HG03520 (cell line): Measurements from ENCODE around the gene HSF2BP.
"Not testable (repeated sequence)": the region's sequence is repeated elsewhere in the genome, so short reads cannot be mapped to it uniquely, and the experiment has no call there.

Experiments used
- ATAC-seq: cut with Tn5 transposase; IDR thresholded peaks from one replicate; pipeline ENCODE4 v1.9.1; 2021; ENCODE audit warnings: mild to moderate bottlenecking, moderate library complexity; ENCODE audit not compliant: unreplicated experiment

Gene HSF2BP

DNA sequence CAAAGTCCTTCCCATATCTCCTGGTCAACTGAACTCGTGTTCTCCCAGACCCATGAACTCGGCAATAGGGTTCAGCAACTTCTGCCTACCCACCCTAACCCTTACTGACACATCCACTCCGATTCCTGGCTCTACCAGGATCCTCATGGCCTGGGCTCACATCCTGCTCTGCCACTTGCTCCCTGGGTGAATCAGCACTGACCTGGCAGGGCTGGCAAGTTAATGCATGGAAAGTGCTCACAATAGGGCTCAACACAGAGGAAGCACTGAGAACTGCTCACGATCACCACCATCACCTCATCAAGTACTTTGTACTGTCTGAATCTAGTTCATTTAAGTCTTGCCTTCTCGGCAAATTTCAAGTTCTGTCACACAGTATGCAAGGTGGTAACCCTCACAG is 96.8 kb downstream of the HSF2BP start:
- not testable (repeated sequence) for ATAC-seq

DNA sequence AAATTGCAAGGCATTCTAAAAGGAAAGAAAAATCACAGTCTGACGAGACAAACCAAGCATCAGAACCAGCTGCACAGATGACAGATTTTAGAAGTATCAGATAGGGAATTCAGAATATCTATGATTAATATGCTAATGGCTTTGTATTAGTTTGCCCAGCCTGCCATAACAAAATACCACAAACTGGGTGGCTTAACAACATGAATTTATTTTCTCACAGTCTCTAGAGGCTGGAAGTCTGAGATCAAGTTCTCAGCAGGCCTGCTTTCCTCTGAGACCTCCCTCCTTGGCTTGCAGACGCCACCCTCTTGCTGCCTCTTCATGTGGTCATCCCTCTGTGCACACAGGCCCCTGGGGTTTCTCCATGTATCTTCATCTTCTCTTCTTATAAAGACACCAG is 118.7 kb downstream of the HSF2BP start:
- ATAC-seq = not testable (repeated sequence)

DNA sequence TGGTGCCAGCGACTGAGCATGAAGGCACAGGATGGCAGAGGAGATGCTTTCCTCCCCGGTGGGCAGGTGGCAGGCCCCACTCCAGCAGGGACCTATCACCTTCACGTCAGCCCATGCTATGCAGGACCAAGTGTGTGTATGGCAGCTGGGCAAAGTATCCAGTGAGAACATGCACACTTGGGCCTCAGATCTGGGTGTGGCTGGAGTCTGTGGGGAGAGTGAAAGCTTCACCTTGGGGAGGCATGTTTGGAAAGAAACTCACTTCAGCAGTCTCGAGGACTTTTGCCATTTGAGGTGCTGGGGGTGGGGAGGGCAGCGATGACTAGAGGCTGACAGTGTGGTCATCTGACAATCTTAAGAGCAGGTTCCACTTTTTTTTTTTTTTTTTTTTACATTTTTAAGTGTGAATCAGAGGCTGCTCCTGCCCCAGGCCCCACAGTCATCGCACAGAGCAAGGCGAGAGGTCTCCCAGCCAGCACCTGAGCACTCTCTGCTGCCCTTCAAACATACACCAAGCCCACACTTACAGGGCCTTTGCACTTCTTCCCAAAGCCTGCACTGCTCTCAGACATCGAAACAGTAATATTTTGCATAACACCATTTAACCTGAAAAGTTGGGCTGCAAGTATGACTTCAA is 136.7 kb downstream of the HSF2BP start:
- not testable (repeated sequence) for ATAC-seq

DNA sequence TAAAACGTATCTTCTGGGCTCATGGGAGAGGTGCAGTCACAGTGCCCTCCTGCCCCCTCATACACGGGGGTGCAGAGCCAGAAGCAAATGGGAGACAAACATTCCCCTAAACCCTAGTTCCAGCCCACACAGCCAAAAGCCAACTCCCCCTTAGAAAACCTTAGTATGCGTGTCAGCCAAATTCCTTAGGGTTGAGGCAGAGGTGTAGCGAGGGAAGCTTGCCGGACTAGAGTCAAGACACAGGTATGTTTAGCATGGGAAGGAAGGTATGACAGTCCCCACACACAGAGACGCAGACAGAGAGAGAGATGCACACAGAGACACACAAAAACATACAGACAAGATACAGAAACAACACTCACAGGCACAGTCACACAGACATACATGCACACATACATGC is 141.6 kb downstream of the HSF2BP start:
- ATAC-seq = not testable (repeated sequence)

DNA sequence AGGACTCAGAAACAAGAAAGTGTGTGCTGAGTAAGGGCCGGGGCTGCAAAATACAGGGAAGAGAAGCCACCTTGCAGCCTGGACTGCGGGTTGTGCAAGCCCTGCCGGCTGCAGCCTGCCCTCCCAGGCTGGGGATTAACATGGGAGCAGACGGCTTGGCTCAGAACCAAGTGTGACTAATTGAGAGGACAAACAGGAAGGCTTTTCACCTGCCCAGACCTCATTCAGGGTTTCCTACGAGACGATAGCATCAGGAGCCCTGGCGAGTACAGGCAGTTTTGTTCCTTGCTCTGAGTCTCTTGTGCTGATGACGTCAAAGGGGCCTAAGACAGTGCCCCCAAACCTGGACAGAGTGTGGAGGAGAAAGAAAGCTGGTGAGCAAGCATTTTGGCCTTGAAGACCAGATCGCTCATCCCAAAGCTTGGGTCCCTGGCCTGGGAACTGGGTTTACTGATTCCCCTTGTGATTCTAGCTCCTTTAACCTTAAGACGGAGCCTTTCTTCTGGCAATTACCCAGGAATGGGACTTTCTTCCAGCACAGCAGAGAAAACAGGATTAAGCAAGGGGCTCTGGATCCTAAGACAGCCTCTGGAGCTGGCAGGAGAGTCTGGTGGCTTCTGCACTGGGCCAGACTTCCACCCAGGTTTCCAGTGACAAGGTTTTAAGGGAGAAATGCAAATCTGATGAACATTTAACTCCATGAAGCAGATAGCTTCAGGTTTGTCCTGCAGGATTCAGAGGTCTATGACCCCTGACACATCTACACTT is 142.2 kb downstream of the HSF2BP start:
- ATAC-seq = not testable (repeated sequence)

DNA sequence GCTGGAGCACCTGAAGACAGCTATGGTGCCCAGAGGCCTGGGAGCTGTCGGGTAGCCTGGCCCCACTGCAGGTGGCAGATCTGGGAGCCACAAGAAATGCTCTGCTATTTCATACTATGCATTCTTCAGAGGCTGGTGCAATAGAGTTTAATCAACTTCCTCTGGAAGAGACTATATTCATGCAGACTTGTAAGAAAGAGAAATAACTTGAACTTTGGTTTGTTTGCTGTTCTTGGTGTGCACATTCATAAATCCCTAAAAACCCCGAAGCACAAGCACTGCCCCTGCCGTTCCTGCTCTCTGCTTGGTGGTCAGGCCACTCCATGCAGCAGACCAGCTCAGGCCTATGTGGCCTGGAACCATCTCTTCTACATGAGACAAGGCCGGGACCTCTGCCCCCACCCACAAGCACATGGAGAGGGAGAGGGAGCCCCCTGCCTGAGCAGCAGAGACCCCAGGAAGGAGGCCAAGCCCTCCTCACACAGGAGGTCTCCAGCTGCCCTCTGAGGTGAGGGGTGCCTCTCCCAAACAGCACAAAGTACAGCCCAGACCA is 142.9 kb downstream of the HSF2BP start:
- ATAC-seq = not testable (repeated sequence)

DNA sequence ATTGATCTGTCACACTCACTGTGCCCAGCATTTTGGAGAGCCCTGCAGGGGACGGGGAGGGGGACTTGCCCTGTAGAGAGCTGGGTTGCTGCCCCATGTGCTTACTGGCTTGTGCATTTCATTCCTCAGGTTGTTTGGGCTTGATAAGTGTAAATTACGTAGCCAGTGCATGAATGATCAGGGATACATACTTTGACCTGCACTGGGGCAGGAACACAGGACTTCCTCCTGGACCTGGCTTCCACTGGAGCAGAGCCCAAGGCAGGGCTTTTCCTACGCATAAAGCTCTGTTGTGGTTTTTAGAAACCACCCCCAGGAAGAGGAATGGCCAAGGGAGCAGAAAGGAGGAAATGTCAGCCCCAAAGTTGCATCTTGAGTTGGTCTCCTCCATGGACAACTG is 144.5 kb downstream of the HSF2BP start:
- not testable (repeated sequence) for ATAC-seq

DNA sequence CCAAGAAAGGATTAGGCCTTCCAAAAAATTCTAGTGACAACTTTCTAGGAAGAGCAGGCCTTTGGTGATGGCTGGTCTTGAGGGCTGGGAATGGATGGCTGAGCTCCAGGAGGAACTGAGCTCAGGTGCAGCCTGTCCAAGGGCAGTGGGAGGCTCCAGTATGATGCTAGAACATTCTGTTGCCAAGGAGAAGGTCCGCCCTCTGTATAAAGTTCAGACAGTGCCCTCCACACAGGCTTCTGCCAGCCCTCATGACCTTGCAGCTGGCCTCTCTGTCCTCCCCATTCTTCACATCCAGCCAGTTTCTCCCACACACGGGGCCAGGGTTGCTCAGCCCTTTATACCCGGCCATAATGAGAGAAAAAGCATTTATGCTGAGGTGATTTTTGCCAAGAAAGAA is 146.3 kb downstream of the HSF2BP start:
- ATAC-seq = not testable (repeated sequence)

DNA sequence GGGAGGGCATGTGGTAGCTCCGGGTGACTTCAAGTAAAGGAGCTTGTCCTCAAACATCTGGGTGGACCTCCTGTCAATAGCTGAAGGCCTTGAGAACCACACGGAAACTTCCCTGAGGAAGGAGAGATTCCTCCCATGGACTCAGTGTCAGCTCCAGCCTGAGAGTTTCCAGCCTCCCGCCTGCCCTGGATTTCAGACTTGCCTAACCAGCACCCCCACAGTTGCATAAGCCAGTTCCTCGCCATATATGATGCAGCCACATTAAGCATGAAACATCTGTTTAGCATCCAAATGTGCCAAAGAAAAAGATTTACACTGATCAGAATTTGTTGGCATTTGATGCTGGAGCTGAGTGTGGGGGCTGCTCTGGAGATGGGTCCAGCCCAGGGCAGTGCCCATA is 148.1 kb downstream of the HSF2BP start:
- ATAC-seq = not testable (repeated sequence)

DNA sequence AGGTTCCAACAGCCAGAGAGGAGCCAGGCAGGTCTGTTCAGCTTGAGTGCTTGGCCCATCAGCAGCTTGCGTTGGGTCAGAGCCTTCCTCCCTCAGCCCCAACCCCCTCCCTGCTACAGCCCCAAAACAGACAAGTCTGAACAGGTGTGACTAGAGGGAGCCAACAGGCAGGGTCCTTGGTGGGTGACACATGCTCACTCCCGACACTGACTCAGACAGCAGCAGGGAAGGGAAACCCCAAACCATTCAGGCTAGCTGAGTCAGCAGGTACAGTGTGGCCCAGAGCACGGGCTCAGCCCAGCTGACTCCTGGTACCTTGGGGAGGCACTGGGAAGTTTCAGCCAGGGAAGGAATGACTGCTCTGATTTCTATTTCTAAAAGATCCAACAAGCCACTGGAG is 148.6 kb downstream of the HSF2BP start:
- not testable (repeated sequence) for ATAC-seq

DNA sequence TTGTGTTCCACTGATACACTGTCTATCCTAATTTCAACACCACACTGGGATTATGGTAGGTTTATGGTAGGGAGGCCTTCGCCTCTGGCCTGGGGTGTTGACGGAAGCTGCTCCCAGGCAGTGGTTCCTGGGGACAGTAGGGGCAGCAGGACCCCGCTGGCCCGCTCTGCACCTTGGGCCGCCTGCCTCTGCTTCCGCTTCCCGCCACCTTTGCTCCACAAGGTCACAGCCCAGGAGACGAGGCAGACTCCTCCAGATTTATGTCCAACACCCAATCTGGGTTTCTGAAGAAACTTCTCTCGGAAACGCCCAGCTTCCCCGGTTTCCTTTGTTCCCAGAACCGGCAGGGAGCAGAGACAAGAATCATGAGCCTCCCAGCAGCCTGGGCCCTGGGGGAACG is 155.4 kb downstream of the HSF2BP start:
- not testable (repeated sequence) for ATAC-seq

DNA sequence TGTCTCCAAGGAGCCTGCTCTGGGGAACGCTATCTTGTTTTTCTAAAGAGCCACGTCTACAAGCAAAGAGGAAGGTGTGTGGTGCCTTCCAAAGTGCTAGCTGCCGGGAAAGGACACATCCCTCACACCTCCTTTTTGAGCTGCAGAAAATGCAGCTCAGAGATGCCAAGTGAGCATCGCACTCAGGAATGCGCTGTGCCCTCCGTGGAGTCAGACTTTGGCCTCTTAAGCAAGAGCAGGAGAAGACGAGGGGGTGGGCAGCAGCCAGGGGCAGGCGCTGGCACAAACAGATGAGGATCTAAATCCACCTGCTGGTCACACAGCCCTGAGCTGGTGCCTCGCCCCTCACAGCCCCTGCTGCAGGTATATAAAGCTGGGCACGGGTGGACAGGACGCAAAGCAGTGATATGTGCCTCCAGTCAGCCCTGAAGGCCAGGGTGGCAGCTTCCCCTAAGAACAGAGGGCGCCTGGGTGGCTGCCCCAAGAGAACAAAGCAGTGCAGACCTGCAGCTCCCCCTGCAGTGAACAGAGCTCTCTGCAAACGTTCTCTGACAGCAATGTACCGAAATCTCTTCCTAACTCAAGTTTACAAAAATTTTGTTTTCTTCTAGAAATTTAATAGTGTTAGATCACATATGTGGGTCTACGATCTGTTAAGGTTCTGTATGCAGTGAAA is 156.1 kb downstream of the HSF2BP start:
- ATAC-seq = not testable (repeated sequence)

DNA sequence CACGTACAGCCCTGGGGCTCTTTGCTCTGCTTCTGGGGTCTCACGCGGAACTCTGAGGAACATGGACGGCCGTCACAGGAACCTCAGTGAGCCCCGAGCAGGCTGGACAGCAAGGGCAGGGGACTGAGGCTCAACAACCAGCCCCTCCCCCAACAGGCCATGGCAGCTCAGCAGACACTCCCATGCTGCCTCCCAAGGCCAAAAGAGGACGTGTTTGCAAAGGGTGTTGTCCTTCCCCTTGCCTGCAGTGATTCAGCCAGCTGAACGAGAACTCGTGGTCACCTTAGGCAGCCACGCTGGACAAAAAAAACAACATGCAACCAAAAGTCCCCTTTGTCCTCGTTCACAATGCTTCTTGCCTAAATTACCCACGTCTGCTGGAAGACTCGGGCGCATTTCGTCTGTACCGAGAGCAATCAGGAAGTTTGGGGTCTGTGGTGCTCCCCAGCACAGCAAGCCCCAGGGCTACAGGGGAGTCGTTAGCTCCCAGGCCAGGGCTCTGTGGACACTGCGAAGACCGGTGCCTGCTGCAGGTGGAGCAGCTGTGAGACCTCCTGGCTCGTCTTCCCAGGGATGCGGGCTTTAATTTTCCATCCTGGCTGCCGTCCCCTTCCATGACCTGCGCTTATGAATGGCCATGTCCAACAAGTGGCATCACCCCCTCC is 156.7 kb downstream of the HSF2BP start:
- not testable (repeated sequence) for ATAC-seq

DNA sequence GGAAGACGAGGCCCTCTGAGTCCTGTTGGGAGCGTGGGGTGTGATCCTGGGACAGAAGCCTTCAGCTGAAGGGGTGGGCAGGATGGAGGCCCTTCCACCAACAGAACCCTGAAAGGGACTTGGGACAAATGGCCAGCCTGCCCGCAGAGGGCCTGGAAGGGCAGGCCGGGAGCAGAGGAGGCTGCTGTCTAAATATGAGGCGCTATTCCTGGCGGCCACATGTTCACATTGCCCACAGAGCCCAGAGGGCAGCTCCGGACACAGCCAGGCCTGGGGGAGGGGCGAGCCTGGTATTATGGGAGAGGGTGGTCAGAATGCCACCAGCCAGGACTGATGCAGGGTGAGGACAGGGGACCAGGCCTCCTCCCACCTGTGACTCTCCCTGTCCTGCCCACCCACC is 160.4 kb downstream of the HSF2BP start:
- ATAC-seq = not testable (repeated sequence)

DNA sequence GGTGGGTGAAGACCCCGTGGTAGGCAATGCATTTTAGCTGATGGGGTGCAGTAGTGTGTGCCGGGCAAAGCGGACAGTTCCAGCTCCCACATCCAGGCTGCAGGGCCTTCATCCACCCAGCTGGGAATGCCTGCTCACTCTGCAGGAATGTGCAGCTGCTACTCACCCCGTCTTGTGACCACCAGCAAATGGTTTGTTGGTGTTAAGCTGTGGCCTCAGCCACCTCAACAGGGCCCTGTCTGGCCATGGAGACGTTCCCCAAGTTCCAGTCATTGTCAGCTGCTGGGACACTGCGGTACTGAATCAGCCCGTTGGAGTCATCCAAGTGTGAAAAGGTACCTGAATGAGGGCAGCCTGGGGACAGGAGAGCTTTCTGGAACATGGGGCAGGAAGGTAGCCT is 161.2 kb downstream of the HSF2BP start:
- not testable (repeated sequence) for ATAC-seq

DNA sequence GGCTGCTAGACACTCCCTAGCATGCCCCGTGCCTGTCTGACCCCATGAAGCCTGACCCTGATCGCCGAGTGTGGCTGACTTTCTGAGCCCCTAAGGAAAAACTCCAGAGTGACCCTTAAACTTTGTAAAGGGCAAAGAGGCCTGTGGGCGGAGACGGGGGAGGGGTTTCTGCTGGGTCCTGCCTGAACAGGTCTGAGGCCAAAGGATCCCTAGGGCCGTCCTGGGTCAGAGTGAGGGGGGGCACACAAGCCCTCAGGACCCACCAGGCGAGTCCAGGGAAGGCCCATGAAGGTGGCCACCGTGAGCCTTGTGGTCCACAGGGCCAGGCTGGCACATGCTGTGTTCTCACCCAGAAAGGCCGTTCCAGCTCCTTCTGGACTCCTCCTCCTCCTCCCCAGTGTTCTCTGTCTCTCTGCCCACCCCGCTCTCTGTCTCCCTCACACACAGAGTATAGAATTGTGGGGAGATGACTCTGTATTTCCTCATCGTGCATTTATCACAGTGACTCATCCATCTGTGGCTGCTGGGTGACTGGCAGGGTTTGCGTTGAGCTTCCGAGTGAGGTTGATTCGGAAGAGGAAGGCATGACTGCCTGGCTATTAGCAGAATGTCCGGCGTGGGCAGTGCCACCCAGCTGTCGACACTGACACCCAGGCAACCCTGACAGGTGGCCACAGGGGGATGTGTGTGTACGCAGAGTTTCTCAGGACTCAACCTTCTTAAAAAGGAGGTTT is 164.8 kb downstream of the HSF2BP start:
- not testable (repeated sequence) for ATAC-seq

DNA sequence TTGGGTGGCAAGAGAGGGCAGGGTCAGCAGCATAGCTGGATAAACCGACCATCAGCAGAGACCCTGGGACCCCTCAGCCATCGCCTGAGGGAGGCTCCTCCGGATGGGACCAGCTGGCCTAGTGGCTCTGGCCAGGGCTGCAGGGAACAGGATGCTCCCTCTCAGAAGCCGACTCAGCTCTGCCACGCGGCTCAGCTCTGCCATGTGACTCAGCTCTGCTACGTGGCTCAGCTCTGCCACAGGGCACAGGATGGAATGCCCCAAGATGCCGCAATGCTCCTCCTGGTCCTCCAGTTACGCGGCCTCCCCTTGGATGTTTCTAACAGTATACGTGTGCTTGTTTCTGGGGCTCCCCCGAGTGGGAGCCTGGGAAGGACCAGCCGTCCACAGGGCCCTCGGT is 165.8 kb downstream of the HSF2BP start:
- not testable (repeated sequence) for ATAC-seq

DNA sequence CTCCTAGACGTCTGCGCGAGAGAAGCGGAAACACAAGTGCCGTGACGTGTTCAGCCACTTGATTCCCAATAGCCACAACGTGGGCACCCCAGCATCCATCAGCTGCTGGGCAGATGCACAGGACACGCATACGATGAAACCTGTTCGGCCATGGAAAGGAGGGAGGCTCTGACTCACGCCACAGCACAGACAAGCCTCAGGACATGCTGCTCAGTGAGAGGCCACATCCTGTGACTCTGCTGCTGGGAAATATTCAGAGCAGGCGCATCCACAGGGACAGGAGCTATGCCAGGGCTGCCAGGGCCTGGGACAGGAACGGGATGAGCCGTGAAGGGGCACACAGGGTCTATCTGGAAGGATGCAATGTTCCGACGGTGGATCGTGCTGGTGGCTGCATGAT is 171.1 kb downstream of the HSF2BP start:
- not testable (repeated sequence) for ATAC-seq

DNA sequence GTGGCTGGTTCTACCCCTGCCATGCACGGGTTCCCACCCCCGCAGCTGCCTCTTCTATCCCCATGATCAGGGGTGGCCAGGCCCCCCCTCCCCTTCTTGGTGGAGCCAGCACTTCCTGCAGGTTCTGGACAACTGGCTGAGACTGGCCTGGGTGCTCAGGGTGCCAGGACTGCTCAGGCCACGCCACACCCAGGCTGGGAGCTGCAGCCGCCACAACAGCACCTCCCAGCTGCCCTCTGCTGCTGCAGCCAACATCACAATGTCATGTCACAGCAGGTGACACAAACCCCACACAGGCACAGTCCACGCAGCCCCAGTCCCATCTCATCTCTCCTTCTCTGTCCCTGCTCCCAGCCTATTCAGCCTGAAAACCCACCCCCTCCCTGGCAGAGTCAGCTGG is 173.2 kb downstream of the HSF2BP start:
- not testable (repeated sequence) for ATAC-seq

DNA sequence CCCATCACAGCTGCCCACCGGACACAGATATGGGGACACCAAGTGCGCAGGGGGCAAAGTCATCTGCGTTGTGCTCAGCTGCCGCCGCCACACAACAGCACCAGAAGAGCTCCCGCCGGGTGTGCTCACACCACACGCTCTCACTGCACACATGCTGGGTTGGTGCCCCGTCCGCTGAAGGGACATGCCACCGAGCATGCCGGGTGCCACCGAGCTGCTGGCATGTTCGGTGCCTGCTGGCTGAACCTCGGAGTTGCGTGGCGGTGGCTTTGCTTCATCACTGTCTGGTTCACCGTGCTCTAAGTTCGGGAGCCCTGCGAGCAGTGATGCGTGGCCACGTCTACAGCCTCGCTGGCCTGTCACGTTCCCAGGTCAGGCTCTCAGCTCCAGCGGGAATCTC is 174.3 kb downstream of the HSF2BP start:
- not testable (repeated sequence) for ATAC-seq
